Fibroblast of the aortic adventitia (primary cell): ENCODE data around the gene USP25. TPM values are rescaled to one million over a fixed set of nuclear protein-coding genes. Genes with fewer than 3 reads are reported as not detected.

Source experiments
- DNase-seq: peaks from one replicate; pipeline ENCODE4 v3.0.0-alpha.2; 2010; ENCODE audit warnings: low read depth
- H3K4me3 ChIP-seq: 2 replicates; pipeline ENCODE4 v1.5.1; 2011; ENCODE audit warnings: low read depth, mild to moderate bottlenecking, control low read depth, low read length, moderate library complexity
- total RNA-seq: library from RNA; depleted of rRNA; stranded (reverse); fragments of >200 nt; gene quantifications from 2 replicates; pipeline ENCODE4 v1.2.3, GENCODE V29; 2012; ENCODE audit warnings: low replicate concordance
- TF ChIP-seq, protein P1 (sequence below): IDR thresholded peaks from 2 replicates; pipeline ENCODE4 v1.5.1; 2011; ENCODE audit warnings: mild to moderate bottlenecking, low read length, control low read depth, inconsistent platforms; ENCODE audit not compliant: insufficient read depth

The USP25 gene
- total RNA-seq, 1 donor = 37.3 TPM

DNA sequence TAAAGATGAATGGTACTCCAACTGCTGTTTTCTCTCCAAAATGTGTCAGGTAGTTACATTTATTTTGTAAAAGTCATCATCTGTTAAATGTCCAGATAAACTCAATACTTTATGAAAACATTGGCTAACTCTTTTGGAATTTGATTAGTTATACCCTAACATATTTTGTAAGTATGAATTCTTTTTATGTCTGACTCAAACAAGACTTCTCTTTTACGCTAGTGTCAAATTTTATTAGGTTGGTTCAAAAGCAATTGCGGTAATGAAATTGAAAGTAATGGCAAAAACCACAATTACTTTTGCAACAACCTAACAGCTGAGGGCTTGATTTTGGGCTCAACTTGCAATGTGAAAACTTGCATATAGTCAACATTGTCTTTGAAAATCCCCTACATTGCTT is 41.0 kb upstream of the USP25 start:
- TF ChIP-seq, protein P1, sequence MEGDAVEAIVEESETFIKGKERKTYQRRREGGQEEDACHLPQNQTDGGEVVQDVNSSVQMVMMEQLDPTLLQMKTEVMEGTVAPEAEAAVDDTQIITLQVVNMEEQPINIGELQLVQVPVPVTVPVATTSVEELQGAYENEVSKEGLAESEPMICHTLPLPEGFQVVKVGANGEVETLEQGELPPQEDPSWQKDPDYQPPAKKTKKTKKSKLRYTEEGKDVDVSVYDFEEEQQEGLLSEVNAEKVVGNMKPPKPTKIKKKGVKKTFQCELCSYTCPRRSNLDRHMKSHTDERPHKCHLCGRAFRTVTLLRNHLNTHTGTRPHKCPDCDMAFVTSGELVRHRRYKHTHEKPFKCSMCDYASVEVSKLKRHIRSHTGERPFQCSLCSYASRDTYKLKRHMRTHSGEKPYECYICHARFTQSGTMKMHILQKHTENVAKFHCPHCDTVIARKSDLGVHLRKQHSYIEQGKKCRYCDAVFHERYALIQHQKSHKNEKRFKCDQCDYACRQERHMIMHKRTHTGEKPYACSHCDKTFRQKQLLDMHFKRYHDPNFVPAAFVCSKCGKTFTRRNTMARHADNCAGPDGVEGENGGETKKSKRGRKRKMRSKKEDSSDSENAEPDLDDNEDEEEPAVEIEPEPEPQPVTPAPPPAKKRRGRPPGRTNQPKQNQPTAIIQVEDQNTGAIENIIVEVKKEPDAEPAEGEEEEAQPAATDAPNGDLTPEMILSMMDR = no peak
- peak; percentile 7 for DNase-seq
- no peak overlapping the region for H3K4me3 ChIP-seq

DNA sequence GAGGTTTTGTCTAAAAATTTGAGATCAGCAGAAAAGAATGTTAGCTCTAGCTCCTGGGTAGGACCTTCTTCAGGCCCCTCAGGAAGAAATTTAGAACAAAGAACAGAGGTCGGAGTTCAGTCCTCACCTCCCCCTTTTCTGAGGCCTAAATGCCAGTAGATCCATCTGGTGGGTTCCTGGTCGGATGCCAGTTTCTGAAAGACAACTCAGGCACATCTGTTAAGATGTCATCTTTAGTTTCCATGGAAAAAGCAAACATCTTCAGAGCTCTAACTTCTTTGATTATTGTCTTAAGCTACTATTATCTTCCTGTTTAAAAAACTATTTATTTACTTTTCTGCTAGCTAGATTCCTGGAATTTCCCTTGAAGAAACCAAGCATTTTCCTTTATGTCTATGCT is 37.1 kb upstream of the USP25 start:
- TF ChIP-seq, protein P1 = no peak
- no peak for DNase-seq

DNA sequence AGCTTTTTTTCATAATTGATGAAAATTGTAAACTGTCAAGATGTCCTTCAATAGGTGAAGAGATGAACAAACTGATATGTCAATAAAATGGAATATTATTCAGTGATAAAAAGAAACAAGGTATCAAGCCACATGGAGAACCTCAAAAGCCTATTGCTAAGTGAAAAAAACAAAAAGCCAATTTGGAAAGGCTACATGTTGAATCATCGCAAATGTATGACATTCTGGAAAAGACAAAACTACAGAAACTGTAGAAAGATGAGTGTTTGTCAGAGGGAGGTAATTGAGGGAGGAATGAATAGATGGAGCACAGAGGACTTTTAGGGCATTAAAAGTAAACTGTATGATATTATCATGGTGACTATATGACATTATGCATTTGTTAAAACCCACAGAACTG is 34.5 kb upstream of the USP25 start:
- TF ChIP-seq, protein P1 = no peak
- DNase-seq = peak; percentile 7
- H3K4me3 ChIP-seq = no peak overlapping the region

More for the DNA sequence above, 37.1 kb upstream of the USP25 start:
- no peak overlapping the region for H3K4me3 ChIP-seq

DNA sequence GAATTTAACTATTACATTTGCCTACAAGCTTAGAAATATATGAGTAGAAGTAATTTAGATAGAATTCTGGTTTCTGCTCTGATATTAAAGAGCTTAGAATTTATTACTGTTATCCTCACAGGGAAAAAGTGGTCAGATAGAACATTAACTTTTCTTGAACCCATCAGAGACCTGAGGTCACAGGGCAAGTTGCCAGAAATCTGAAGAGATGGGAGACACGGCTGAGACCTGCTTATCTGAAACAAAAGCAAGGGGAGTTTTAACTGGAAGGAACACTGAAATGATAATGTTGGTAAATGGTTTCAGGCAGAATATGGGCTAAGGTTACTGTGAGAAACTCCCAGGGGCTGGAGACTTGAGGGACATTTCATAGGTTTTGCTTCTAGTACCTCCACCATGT is 28.0 kb upstream of the USP25 start:
- TF ChIP-seq, protein P1 = no peak
- no peak overlapping the region for H3K4me3 ChIP-seq
- DNase-seq = no peak

DNA sequence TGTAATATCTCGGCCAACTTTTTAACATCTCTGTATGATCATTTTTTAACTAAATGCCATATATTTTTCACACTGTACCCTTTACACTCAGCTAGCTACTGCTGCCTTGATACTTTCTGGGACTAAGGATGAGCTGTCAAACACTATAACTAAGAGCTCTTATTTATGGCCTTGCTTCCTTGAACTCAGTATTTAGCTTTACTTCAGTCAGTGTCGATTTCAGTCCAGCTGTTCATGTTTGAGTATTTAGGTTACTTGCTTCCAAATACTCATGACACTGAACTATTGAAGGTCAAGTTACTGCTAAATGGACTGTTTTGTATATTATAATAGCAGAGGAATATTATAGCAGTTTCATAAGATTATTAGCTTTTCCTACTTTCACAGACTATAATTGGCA is 25.9 kb upstream of the USP25 start:
- TF ChIP-seq, protein P1 = no peak
- H3K4me3 ChIP-seq = no peak overlapping the region
- no peak for DNase-seq

DNA sequence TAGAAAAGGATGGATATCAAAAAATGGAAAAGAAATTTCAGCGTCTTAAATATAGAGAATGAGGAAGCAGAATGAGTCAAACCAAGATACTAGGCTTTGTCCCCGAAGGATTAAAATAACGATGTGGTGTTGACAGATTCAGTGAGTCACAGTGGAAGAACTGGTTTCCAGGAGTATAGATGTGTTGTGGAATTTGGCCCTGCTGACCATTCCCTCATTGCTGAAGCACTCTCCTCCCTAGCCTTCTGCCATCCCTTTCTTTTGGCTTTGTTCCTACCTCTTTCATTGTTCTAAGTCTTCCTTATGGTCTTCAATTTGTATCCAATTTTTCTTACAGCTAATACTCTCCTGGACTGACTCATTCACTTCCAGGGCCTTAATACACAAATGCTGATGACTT is 23.1 kb upstream of the USP25 start:
- no peak overlapping the region for H3K4me3 ChIP-seq
- peak; percentile 100 for DNase-seq
- TF ChIP-seq, protein P1 = no peak

DNA sequence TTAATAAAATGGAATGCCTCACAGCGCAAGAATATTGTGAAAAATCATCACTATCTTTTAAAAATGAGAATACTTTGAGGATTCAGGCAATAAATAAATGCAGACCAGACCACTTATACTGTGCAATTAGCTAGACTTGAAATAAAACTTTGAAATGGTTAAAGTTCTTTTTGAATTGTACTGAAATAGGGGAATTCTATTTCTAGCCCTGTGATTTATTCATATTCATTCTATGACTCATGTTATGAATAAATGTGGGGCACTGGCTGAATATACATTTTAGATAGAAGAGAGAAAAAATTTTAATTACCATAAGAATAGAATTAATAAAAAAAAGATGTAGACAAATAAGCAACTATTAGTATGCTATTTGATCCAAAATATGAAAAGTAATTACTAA is 16.4 kb upstream of the USP25 start:
- no peak for DNase-seq
- H3K4me3 ChIP-seq = no peak overlapping the region
- TF ChIP-seq, protein P1 = no peak
